GM12874 (cell line): ENCODE data around the gene NAB2.

ENCODE experiments used
- TF ChIP-seq, protein P1 (sequence below): IDR thresholded peaks from 2 replicates; pipeline ENCODE4 v1.5.1; 2011; ENCODE audit warnings: low read depth, mild to moderate bottlenecking, control low read depth, low read length, moderate library complexity; ENCODE audit not compliant: insufficient read depth

The NAB2 gene

GRCh38 chr12:57046947-57047890 is 41.7 kb upstream of the NAB2 start:
- TF ChIP-seq, protein P1, sequence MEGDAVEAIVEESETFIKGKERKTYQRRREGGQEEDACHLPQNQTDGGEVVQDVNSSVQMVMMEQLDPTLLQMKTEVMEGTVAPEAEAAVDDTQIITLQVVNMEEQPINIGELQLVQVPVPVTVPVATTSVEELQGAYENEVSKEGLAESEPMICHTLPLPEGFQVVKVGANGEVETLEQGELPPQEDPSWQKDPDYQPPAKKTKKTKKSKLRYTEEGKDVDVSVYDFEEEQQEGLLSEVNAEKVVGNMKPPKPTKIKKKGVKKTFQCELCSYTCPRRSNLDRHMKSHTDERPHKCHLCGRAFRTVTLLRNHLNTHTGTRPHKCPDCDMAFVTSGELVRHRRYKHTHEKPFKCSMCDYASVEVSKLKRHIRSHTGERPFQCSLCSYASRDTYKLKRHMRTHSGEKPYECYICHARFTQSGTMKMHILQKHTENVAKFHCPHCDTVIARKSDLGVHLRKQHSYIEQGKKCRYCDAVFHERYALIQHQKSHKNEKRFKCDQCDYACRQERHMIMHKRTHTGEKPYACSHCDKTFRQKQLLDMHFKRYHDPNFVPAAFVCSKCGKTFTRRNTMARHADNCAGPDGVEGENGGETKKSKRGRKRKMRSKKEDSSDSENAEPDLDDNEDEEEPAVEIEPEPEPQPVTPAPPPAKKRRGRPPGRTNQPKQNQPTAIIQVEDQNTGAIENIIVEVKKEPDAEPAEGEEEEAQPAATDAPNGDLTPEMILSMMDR = no peak

DNA sequence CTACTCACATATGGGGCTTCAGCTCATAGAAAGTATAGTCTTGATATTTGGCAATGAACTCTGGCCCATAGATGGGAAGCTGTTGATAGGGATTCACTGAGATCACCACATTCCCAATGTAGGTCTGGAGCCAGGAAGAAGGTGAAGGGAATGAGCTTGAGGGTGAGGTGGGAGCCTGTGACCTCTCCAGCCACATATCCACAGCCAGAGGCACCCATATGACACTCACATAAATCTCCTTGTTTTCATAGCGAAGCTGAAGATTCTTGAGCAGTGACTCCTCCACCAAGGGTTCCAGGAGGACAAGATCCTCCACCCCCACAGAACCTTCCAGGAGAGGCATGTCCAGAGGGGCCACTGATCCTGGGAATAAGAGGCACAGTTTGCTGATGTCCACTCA is 40.9 kb upstream of the NAB2 start:
- TF ChIP-seq, protein P1 = no peak

DNA sequence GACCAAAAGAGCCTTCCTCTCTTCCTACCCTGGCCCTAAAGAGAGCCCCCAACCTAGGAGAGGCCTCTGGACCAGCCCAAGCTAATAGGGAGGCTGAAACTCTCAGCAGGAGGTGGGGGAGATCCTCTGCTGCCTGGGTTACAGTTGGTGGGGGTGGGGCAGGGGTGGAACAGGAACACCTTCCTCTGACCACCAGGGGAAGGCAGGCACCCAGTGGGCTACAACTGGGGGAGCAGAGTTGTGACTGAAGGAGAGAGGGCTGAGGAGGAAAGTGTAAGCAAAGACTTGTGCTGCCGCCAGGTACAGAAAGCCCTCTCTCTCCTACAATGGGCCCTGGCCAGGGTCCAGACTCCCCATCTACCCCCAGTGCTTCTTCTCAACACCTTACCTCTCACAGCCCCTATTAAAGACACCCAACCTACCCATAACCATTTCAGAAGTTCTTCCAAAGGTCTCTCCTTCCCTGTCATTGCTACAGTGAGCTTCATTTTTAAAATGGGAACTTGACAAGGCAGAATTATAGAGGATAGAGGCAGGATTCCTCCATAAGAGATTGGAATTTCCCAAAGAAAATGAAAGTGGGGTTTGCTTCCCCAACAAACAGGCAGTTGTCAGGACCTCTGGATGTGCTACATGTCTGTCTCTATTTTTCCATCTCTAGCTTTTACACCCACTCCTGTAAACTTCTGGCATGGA is 40.3 kb upstream of the NAB2 start:
- TF ChIP-seq, protein P1 = no peak

GRCh38 chr12:57049119-57049446 is 39.8 kb upstream of the NAB2 start:
- TF ChIP-seq, protein P1 = no peak

DNA sequence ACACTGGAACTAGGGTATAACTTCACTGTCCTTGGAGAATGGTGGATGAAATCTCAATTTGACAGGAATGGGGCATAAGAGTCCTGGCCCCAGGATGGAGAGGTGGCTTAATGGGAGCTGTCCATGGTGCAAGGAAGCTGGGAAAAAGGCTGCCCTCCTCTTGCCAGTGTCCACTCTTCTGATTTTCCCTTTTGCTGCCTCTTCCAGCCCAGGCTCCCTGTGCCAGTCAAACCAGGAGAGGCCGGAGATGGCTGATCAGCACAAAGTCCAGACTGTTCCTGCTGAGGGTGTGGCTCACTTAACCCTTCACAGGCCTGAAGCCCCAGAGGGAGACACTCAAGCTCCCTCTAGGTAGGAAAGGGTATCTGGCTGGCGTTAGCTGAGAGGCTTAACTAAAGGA is 39.0 kb upstream of the NAB2 start, which contains the start of gene MYO1A:
Gene MYO1A (minus strand): TSS at position 240 of the 400 bp plus-strand sequence. CDS start 1,806 bp downstream, outside the sequence.
- TF ChIP-seq, protein P1 = no peak

DNA sequence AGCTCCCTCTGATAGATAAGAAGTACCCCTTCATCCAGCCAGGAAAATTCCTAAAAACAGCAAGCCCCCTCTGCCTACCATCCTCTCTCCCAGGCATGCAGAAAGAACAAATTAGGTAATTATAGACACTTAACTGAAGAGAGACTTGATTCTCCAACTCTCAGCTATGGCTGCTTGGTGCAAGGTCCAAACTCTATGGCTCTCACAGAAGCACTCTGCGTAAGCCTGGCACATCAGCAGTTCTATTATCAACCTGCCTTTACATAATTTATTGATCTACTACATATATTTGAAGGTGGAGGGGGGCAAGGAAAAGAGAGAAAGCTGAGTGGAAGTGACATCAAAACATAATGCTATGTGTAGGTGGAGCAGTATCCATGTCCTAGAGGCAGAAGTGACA is 37.9 kb upstream of the NAB2 start:
- TF ChIP-seq, protein P1 = no peak

- TF ChIP-seq, protein P1 = no peak
Observed at GRCh38 chr12:57055824-57056223, 33.1 kb upstream of the NAB2 start.
